HL-60/S4 treated with phorbol 12-myristate 13-acetate at 8.2 ng/mL for 4 days and 3 days (cell line): ENCODE results near the gene RSBN1.
"Not testable (repeated sequence)": the region's sequence is repeated elsewhere in the genome, so short reads cannot be mapped to it uniquely, and the experiment has no call there.

Experiments used
- in situ Hi-C: fragments of 300-500 bp; cut with MboI; formaldehyde crosslinking; loops from 2 replicates; pipeline ENCODE4 v1.15.0; 2022; ENCODE audit warnings: low sequenced_read_pairs

RSBN1 gene

DNA sequence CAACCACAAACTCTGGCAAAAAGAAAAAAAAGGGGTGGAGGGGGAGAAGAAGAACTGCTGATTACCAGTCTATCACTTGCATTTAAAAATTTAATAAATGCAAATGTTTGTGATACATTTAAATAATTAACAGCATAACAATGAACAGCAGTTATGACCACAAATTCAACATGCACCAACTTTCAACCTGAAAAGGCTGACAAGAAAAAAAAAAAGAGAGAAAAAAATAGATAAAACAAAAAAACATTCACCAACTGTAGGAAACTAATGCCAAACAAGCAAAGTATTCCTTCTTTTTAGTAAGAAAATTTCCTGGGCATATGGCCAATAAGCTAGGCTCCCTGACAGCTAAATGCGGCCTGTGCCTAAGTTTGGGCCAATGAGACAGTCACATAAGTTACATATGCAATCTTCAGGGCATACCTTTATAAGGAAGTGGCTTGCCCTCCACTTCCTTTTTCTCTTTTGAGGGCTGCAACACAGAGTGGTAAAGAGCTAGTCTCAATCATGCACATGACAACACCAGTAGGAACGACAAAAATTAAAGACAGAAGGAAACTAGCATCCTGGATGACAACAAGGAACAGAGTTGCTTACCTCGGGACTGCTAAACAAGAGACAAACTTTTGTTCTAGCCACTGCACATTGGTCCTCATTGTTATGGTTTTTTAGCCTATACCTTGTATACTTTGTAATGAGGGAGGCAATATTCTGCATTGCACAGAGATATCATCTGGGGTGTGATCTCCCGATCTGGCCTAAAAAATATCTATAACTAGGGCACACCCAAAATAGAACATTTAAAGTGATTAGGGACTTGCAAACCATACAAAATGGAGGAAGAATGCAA is 28.8 kb downstream of the RSBN1 start:
- in situ Hi-C loops: no loop called here

DNA sequence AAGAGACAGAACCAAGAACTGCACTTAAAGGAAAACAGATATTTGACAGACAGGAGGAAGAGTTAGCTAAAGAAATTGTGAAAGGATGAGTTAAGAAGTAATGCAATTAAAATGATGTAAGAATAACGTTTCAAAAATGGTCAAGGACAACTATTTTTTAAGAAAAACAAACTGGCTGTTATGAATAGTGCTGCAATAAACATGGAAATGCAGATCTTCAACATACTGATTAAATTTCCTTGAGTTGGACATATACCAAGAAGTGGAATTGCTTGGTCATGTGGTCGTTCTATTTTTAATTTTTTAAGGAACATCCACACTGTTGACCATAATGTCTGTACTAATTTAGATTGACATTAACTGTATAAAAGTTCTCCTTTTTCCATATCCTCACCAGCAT is 29.9 kb downstream of the RSBN1 start:
- in situ Hi-C loops: no loop called here

DNA sequence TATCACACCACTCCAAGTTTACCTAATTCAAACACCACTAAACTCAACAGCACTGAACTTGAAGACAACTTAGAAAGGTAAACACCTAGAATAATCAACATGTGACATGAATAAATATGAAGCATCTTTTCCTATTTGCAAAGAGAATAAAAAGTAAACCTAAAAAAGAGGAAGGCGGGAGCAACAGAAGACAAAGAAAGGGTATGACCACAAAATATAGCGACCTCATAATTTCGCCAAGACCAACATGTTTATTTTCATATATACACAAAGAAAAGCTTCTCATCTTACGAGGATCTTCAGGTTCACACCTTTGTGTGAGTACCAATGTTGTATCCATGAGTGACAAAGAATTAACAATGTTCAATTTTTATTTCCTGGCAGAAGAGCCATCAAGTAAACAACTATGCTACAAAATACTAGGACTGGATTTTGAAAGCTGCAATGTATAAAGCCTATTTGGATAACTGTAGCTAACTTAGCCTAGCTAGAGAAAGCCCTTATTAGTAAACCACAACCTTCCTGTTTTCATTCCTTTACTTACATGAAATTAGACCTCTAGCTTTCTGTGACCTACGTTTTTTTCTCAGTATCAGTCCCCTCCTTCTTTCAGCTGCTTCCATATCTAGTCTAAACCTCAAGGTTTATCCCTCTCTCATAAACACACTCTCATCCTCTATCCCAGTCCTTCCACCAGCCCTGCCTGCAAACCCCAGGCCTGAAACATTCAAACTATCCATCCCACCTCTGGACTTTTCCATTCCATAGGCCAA is 31.7 kb downstream of the RSBN1 start:
- in situ Hi-C loops: no loop called here

DNA sequence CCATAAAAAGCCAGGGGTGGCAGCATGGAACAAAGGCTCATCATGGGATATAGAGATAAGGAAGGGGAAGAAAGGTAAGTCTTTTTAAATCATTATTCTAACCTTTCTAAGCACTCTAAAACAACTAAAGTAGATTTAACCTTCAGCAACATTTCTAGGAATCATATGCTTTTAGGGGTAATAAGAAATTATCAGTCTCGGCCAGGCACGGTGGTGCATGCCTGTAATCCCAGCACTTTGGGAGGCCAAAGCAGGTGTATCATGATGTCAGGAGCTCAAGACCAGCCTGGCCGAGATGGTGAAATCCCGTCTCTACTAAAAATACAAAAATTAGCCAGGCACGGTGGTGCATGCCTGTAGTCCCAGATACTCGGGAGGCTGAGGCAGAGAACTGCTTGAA is 32.7 kb downstream of the RSBN1 start:
- in situ Hi-C loops: no loop called here

DNA sequence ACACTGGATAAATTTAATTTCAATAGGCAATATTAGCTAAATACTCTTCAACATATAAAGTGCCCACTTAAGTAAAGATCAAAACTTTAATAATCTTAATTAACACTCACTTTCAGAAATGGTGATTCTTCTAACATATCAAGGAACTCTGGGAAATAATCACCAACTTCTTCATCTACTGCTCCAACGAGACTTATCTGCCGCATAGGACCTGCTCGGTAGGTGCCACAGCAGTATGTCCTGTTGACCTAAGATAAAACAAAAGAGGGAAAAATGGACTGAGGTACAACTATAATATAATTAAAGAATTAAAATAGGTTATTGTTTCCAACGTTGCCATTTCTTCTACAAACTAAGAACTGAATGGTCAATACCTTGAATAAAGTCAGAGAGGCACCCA is 34.7 kb downstream of the RSBN1 start:
- in situ Hi-C loops: no loop called here

DNA sequence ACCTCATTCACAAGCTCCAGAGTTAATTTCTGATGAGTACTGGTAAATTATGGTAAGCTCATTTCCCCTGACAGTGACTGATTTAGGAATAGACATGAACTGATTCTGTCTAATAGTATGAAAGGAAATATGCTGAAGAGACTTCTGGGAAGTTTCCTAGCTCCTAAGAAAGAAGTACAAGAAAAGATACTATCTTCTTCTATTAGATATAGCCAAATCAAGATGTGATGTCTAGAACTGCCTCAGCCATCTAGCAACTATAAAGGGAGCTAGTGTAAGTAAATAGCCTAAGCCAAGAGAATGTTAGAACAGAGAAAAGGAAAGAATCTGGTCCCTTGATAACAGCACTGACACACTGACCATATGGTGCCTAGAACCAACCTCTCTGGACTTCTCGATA is 42.2 kb downstream of the RSBN1 start:
- in situ Hi-C loops: no loop called here

DNA sequence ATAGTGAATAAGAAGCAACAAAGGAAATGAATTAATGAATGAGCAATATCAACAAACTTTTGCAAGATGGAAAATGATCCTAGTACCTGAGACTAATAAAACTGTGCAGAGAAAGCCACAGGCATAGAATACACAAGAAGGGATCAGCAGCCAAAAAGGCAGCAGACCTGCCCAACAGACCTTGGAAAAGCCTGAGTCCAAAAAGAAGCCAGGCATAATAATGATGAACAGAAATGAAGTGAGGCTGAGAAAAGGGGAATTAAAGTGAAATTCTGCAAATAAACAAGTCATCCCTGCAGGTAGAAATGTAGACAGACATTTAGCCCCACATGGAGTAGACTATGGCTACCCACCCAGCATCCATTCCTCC is 42.7 kb downstream of the RSBN1 start:
- in situ Hi-C loops: no loop called here

DNA sequence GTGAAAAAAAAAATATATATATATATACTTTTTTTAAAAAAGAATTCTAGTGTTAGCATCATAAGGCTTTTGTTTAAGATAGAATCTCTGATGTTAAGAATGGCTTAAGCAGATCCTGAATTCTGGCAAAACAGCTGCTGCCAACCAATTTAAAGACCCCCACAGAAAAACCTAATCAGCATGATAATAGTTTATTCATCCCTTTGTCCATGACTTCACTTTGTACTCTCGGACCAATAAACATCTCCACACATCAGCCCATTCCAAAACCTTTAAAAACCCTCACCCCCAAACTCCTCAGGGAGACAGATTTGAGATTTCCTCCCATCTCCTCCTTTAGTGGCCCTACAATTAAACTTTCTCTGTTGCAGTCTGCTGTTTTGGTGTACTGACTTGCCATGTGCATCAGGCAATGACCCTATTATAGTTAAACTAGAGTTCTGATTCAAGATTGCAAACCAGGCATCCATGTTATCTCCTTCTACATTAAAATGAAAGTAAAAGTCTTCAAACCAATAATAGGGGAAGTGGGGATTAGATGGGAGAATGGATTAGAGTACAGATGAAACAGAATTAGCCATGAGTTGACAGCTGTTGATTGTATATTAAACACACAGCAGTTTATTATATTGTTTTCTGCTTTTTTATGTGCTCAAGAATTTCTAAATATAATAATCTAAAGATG is 43.2 kb downstream of the RSBN1 start:
- in situ Hi-C loops: no loop called here

DNA sequence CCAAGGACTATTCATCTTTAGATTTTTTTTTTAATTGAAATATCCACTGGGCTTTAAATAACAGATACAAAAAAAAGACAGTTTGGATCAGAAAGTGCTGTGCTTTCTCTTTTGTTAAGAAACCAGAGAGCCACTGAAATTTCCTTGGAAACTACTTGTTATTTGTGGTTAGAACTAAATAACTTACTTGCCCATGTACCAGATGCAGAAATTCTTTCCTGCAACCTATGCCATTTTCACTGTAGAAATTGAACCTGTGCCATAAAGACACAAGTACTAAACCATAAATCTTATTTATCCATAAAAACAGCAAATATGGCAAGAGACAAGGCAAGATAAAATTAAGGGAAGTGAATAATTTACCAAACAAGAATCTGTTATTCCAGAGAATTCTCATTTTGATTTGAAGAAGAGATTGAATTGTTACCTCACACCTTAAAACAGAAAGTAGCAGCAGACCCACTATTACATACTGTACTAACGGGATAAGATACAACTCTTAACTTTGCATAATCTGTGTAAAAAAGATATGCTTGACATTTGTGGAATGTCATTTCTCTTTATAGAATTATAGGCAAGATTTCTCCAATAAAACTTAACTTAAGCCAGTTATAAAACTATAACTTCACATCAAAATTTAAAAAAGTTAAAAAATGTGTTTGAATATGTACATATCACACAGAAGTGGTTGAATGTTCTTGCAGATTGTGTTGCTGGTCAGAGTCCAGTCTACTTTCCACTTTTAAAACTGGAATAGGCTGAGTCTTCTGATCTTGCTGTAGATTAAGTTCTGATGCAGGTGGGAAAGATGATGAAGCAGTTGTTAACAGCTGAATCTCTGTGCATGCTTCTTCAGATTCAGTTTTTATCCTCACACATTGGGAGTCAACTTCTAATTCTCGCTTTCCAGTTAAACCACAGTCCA is 46.7 kb downstream of the RSBN1 start:
- in situ Hi-C loops: no loop called here

DNA sequence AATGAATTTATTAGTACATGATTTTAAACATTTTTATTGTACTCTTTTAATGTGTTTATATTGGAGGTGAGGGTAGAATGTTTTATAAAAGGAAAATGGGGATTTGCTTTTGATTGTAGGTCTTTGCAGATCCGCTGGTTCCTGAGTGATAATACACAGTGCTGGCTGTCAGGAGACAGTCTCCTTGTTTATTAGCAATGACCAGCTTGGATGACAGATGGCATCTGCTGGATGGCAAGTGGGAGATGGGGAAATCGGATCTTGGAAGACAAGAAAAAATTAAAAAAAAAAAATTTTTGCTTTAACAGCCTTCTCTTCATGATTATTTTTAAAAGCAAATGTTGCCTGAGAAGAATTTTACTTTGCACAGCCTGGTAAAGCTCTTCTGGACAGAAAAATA is 48.6 kb downstream of the RSBN1 start:
- in situ Hi-C loops: no loop called here

DNA sequence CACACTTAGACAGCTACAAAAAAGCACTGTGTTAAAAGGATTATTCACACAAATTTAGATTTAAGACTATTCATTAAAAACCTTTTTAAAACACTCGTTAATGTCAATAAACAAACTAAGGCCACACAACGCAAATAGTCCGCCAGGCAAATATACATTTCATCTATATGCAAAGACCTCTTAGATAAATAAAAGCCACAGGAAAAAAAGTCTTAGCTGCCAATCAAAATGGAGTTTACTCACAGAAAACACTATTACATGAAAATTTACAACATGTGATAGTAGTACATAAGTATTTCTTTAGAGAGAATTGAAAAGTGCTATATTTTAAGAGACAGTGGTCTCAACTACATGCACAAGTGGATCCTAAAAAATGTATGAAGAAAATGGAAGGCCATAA is 50.3 kb downstream of the RSBN1 start:
- in situ Hi-C loops: no loop called here

DNA sequence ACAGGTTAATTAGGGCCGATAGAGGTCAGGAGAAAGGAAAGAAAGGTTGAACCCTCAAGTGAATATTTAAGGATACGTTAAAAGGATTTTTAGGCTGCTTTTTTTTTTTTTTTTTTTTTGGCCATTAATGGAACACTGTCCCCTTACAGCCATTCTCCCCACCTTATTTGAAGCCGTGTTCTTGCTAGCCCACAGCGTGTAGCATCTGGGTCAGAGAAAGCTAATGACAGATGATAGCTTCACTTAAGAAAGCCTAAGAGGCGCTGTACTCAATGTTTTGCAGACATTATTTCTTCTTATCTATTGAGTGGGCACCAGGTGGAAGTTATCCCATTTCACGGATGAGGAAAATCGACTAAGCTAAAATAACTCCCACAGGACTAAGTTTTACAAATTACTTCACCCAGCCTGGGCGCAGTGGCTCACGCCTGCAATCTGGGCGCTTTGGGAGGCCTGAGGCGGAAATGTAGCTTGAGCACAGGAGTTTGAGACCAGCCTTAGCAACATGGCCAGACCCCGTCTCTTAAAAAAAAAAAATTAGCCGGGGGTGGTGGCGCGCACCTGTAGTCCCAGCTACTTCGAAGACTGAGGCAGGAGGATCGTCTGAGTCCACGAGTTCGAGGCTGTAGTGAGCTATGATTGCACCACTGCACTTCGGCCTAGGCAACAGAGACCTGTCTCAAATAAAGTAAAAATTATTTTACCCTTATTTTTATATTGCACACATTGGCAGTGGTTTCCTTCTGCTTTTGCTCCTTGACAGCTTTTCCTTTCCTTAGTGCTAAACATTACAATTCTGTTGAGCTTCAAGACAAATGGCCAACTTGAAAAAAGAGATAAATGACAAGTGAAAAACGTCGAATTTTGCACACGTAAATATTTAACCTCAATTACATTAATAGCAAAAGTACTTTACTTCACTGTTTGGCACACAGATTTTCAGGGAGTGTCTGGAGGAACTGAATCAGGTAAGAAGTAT is 51.9 kb downstream of the RSBN1 start:
- in situ Hi-C loops: no loop called here

DNA sequence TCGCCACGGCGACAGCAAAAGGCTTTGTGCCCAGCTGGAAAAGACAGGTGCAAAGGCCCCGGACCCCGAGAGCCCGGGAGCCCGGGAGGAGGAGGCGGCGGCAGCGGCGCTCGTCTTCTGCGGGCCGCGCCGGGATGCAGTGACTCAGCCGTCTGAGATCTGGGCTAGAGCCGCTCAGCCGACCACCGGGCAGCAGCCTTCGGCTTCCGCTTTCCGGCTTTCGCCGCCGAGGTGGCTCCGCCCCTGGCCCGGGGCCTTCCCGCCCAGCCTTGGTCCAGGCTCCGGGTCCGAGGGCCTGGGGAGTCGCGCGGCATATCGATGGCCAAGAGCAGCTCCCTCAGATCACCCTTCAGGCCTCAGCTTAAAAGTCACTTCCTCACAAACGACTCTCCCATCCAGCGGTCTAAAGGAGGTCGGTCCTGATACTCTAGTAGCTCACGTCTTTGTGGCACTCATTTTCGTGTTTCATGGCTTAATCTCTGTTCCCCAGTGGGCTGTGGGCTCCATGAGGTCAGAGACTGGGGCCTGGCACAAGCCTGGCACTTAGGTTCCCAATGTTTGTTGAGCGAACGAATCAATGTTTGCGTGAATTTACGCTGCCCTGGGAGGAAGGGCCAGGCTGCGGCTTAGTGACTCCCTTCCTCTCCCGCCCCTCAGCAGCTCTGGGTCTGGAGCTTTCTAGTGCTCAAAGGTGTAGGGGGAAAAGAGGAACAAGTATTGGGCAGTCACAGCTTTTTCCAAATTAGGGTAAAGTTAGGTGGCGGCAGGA is 52.8 kb downstream of the RSBN1 start, which contains the start of gene PHTF1:
TSS of gene PHTF1 (minus strand) at position 154 of the 769 bp plus-strand sequence. CDS start 783 bp downstream, outside the sequence.
- in situ Hi-C loops: no loop called here

DNA sequence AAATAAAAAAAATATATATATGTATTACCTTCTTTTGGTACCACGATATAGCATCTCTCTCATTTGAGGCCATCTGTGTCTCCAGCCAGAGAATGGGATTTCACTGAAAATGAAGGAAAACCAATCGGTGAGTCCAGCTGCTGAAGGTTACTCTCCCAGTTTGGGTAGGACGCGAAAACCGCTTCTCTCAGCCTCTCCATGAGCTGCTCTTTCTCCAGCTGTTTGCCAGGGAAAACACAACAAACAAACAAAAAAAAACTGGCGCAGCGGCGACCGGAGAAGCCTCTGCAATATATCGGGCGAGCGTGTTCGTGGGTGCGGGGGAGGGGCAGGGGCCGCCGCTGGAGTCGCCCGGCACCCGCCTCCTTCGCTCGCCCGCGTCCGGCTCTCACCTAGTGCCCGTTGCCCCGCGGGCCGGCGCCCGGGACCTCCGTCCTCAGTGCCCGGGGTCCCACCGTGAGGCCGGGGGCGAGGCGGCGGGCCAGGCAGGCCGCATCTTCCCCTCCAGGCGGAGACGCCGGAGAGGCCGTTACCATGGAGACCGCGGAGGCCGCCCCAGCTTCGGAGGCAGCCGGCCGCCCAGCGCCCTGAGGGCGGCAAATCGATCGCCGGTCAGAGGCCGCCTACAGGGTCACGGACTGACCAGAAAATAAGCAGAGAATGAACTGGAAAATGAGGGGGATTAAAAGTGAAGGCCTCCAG is 53.5 kb downstream of the RSBN1 start:
- in situ Hi-C loops: no loop called here

DNA sequence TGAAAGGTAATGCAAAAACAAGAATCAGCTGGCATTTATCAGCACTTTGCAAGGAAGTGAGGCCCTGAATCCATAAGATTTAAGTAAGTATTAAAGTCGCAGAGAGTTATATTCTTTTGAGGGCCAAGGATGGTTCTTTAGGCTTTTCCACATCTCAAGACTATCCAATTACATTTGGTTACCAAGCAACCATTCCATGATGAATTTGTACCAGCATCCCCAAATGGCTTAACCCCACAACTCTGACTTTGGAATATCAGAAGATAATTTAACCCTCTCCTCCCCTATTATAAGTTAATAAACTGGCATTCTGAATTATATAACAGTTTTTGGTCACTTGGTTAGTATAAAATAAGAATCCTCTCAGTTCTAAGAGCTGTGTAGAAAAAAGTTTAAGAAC is 55.8 kb downstream of the RSBN1 start:
- in situ Hi-C loops: no loop called here

DNA sequence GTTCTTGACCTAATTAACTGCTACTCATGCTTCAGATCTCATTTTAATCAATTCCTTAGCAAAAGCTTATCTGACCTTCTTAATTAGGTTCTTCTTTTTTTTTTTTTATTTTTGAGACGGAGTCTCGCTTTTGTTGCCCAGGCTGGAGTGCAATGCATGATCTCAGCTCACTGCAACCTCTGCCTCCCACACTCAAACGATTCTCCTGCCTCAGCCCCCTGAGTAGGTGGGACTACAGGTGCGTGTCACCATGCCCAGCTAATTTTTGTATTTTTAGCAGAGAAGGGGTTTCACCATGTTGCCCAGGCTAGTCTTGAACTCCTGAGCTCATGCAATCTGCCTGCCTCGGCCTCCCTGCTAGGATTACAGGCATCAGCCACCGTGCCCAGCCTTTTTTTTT is 58.9 kb downstream of the RSBN1 start:
- in situ Hi-C loops: not testable (repeated sequence)

DNA sequence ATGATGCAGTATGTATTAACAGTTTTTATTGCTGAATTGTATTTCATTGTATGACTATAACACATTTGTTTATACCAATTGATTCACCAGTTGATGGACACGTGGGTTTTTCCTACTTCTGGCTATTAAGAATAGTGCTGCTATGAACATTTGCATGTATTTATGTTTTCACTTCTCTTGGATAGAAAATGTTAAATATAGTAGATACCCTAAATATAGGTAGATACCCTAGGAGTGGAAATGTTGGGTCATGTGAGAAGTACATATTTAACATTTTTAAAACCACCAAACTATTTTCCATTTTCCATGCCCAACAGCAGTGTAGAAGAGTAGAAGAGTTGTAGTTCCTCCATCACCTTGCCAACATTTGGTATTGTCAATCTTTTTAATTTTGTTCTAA is 60.8 kb downstream of the RSBN1 start:
- in situ Hi-C loops: no loop called here

DNA sequence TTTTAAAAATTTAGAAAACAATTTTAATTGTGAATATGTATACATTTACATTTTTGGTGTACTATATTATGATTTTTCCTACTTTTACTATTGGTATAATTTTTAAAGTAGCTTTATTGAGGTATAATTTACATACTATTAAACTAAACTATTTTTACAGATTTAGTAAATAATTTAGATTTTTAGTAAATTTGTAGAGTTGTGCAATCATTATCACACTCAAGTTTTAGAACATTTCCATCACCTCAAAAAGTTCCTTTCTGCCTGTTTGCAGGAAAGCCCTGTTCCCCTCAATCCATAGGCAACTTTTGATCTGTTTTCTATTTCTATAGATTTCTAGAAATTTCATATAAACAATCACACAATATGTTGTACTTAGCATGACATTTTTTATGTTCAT is 61.2 kb downstream of the RSBN1 start:
- in situ Hi-C loops: no loop called here
